DOHH2 (cell line): Measurements from ENCODE around the gene DES.

Experiments used
- EZH2phosphoT487 ChIP-seq: fragments of 200-600 bp; sonication (generic); IDR thresholded peaks from 2 replicates; pipeline ENCODE4 v1.6.1; 2017; ENCODE audit warnings: borderline replicate concordance, mild to moderate bottlenecking, antibody characterized with exemption, low read length, moderate library complexity, mixed read lengths
- TF ChIP-seq, protein P1 (sequence below): fragments of 200-600 bp; sonication (generic); IDR thresholded peaks from one replicate; pipeline ENCODE4 v1.5.1; 2014; ENCODE audit warnings: antibody characterized with exemption, mild to moderate bottlenecking, low read depth, low read length; ENCODE audit not compliant: poor library complexity, severe bottlenecking

DNA sequence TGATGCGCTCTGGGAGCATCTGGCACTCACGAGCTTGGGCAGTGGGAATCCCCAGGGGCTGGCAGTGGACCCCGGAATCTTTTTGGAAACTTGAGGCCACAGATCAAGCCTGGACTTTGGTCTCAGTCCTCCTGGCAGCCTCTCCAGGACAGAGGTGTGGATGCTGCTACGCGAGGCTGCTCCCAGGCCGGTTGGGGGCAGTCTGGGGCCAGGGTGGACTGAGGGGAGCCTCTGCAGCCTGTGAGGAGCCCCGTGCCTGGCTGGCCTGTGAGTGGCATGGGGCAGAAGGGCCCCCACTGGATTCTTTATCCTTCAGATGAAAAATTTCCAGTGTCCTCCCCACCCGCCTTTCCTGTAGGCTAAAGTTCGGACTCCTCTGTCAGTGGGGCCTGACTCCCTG, 12.7 kb upstream of the DES start:
- TF ChIP-seq, protein P1, sequence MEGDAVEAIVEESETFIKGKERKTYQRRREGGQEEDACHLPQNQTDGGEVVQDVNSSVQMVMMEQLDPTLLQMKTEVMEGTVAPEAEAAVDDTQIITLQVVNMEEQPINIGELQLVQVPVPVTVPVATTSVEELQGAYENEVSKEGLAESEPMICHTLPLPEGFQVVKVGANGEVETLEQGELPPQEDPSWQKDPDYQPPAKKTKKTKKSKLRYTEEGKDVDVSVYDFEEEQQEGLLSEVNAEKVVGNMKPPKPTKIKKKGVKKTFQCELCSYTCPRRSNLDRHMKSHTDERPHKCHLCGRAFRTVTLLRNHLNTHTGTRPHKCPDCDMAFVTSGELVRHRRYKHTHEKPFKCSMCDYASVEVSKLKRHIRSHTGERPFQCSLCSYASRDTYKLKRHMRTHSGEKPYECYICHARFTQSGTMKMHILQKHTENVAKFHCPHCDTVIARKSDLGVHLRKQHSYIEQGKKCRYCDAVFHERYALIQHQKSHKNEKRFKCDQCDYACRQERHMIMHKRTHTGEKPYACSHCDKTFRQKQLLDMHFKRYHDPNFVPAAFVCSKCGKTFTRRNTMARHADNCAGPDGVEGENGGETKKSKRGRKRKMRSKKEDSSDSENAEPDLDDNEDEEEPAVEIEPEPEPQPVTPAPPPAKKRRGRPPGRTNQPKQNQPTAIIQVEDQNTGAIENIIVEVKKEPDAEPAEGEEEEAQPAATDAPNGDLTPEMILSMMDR: no peak
- TF ChIP-seq EZH2phosphoT487: no peak
